ENCODE data around the gene TNS1. TPM values are rescaled to one million over a fixed set of nuclear protein-coding genes. Genes with fewer than 3 reads are reported as not detected.

TNS1 gene
- polyA plus RNA-seq, 1 donor from 2014 or later: not detected

GRCh38 chr2:218033590-218034496 is 31.0 kb upstream of the TNS1 start:
- H3K4me3 Mint-ChIP-seq: peak overlapping the region in 3 of 4 donors; percentile 45 to 85 (median 79)
- H3K27me3 Mint-ChIP-seq: peaks cover 4% of the 10 kb centered on the region
- H3K36me3 Mint-ChIP-seq: no peaks in the 10 kb centered on the region
- H3K4me1 Mint-ChIP-seq: peaks cover 0 to 5% (median 4%) of the 10 kb centered on the region in 3 donors
- no peaks in the 10 kb centered on the region for H3K9me3 Mint-ChIP-seq
- H3K27ac Mint-ChIP-seq: peak overlapping the region in 1 of 3 donors; percentile 91

GRCh38 chr2:218033208-218033589 is 30.4 kb upstream of the TNS1 start:
- H3K4me3 Mint-ChIP-seq: no peak overlapping the region

DNA sequence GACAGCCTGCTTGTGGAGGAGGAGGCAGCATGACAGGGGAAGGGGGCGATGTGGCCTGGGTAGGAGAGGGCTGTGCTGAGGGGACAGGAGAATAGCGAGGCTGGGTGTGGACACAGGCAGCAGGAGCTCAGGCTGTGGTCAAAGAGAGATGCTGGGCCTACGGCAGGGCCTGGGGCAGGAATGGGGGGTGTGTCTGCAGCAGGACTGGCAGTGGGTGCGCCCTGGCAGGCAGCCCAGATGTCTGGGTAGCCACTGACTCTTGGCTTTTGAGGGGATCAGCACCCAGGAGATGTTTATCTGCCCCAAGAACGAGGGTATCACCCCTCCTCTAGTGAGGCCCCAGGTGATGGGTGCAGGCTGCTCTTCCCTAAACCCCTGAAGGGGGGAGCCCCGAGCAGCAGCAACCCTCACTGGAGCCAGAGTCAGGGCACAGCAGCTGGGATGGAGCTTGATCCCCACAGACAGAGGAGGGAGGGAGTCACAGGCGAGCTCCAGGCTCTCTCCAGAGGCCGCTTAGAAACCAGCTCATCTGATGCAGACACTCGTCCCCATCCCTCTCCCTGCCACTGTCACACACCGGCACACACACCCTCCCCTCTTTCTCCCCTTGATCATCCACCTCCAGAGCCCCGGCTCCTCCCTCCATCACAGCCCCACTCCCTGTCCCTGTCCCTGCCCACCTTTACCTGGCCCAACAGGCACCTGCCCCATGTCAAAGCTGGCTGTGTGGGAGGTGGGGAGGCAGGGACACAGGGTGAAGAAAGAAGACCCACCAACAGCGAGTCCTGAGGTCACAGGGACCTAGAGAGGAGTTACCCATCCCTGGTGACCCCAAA is 29.8 kb upstream of the TNS1 start:
- H3K27me3 Mint-ChIP-seq: peaks cover 4% of the 10 kb centered on the region
- no peak overlapping the region for H3K4me3 Mint-ChIP-seq
- no peaks in the 10 kb centered on the region for H3K36me3 Mint-ChIP-seq
- peaks cover 0 to 5% (median 4%) of the 10 kb centered on the region in 3 donors for H3K4me1 Mint-ChIP-seq
- H3K9me3 Mint-ChIP-seq: no peaks in the 10 kb centered on the region
- H3K27ac Mint-ChIP-seq: no peak overlapping the region

More at GRCh38 chr2:218033208-218033589, 30.4 kb upstream of the TNS1 start:
- H3K36me3 Mint-ChIP-seq: no peaks in the 10 kb centered on the region
- no peaks in the 10 kb centered on the region for H3K9me3 Mint-ChIP-seq
- H3K27me3 Mint-ChIP-seq: peaks cover 4% of the 10 kb centered on the region
- no peak overlapping the region for H3K27ac Mint-ChIP-seq
- peaks cover 0 to 5% (median 4%) of the 10 kb centered on the region in 3 donors for H3K4me1 Mint-ChIP-seq

- Mint-ChIP-seq H3K27ac (no peak overlapping the region), H3K4me3 (no peak overlapping the region), H3K4me1 (peaks cover 0 to 5% (median 4%) of the 10 kb centered on the region in 3 donors), H3K9me3 (no peaks in the 10 kb centered on the region), H3K27me3 (peaks cover 4% of the 10 kb centered on the region), H3K36me3 (no peaks in the 10 kb centered on the region)
Observed at GRCh38 chr2:218031771-218032257, 29.0 kb upstream of the TNS1 start.

- Mint-ChIP-seq H3K4me1 (peaks cover 0 to 5% (median 4%) of the 10 kb centered on the region in 3 donors), H3K36me3 (no peaks in the 10 kb centered on the region), H3K27ac (no peak overlapping the region), H3K27me3 (no peaks in the 10 kb centered on the region), H3K9me3 (no peaks in the 10 kb centered on the region), H3K4me3 (no peak overlapping the region)
Observed at GRCh38 chr2:218031261-218031660, 28.5 kb upstream of the TNS1 start.

GRCh38 chr2:218030409-218031195 is 27.8 kb upstream of the TNS1 start:
- no peak overlapping the region for H3K27ac Mint-ChIP-seq
- H3K4me3 Mint-ChIP-seq: no peak overlapping the region
- no peaks in the 10 kb centered on the region for H3K27me3 Mint-ChIP-seq
- no peaks in the 10 kb centered on the region for H3K9me3 Mint-ChIP-seq
- H3K4me1 Mint-ChIP-seq: peaks cover 0 to 5% (median 4%) of the 10 kb centered on the region in 3 donors
- no peaks in the 10 kb centered on the region for H3K36me3 Mint-ChIP-seq

- H3K9me3 Mint-ChIP-seq: no peaks in the 10 kb centered on the region
- H3K27ac Mint-ChIP-seq: no peak overlapping the region
- H3K4me1 Mint-ChIP-seq: peaks cover 0 to 4% (median 3%) of the 10 kb centered on the region in 3 donors
- H3K4me3 Mint-ChIP-seq: no peak overlapping the region
- H3K36me3 Mint-ChIP-seq: peaks cover 2% of the 10 kb centered on the region
- H3K27me3 Mint-ChIP-seq: no peaks in the 10 kb centered on the region
Observed at GRCh38 chr2:218029366-218030360, 26.9 kb upstream of the TNS1 start.

GRCh38 chr2:218028562-218029348 is 26.0 kb upstream of the TNS1 start:
- Mint-ChIP-seq H3K4me3 (no peak overlapping the region), H3K27me3 (no peaks in the 10 kb centered on the region), H3K27ac (no peak overlapping the region), H3K36me3 (peaks cover 2% of the 10 kb centered on the region), H3K4me1 (no peaks in the 10 kb centered on the region), H3K9me3 (no peaks in the 10 kb centered on the region)

DNA sequence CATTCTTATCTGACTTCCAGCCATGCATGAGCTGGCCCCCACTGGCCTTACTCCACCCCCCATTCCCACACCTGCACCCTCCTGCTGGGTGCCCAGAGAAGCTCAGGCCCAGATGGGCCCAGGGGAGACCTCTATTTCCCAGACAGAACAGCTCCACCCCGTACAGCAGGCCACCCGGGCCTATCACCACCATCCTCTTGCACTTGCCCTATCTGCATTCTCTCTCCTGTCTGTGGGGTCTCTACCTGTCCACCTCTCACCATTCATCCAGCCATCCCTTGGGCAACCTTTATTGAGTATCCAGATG is 25.3 kb upstream of the TNS1 start:
- H3K9me3 Mint-ChIP-seq: no peaks in the 10 kb centered on the region
- peak overlapping the region in 1 of 3 donors; percentile 58 for H3K27ac Mint-ChIP-seq
- no peaks in the 10 kb centered on the region for H3K4me1 Mint-ChIP-seq
- H3K4me3 Mint-ChIP-seq: no peak overlapping the region
- no peaks in the 10 kb centered on the region for H3K27me3 Mint-ChIP-seq
- H3K36me3 Mint-ChIP-seq: peaks cover 2% of the 10 kb centered on the region

DNA sequence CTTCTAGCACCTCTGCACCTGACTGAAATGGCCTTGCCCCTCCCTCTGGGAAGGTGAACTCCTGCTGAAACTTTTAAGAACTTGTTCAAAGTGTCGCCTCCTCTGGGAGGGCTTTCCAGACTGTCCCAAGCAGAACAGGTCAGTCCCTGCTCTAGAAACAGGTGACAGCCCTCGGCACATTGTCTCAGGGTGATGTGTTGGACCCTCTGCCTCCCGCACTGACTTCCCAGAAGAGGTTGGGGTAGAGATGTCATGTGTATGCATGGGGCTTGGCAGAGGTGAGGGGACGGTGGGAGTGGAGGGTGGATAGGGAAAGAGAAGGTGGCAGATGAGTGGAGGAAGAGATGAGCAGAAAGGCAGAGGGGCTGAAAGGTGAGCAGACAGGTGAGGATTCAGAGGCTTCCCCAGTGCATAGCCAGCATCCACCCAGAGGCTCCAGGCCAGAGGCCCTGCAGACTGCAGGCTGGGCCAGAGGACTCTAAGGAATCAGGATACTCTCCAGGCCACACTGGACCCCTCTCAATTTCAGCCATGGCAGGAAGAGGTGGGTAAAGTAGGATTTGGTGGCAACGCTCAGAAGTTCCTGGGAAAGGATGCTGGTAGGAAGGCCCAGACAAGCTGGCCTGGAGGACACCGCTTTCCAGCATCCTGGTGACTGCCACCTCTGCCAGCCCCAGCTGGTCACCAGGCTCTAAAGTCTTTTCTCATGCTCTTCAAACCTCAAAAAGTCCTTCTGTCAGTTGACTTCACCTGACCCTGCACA is 24.8 kb upstream of the TNS1 start:
- Mint-ChIP-seq H3K27me3 (no peaks in the 10 kb centered on the region), H3K4me3 (no peak overlapping the region), H3K9me3 (no peaks in the 10 kb centered on the region), H3K4me1 (no peaks in the 10 kb centered on the region), H3K36me3 (peaks cover 2% of the 10 kb centered on the region), H3K27ac (peak overlapping the region in 1 of 3 donors; percentile 58)

DNA sequence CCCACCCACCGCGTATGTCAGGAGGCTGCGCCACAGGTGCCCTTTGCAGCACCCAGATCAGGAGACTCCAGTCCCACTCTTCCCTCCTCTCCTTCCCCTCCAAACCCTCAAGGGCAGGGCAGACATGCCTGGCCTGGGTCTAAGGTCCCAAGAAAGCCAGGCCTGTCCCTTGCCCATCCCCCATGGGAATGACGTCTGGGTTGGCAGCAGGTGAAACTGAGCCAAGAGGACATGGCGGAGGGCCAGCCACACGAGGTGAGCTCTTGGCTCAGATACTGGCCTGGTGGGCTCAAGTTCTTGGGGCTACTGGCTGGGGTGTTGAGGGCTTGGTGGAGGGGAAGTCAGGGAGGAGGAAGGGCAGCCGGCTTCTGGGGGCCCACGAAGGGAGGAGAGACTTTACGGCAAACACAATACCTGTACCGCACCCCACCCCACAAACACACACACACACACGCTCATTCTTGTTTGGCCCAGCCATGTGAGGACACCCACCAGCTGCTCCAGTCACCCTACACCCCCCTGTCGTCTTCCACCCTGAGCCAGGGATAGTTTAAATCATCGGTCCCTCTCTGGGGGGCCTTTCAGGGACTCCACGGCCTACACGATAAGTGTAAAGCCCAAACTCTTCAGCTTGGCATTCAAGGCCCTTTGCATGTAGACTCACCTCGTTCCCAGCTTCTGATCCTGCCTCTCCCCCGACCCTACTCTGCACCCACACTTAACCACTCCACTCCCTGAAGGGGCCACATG is 24.1 kb upstream of the TNS1 start:
- Mint-ChIP-seq H3K4me1 (no peaks in the 10 kb centered on the region), H3K9me3 (no peaks in the 10 kb centered on the region), H3K27me3 (no peaks in the 10 kb centered on the region), H3K36me3 (peaks cover 2% of the 10 kb centered on the region), H3K27ac (no peak overlapping the region), H3K4me3 (no peak overlapping the region)

GRCh38 chr2:218026244-218026643 is 23.4 kb upstream of the TNS1 start:
- Mint-ChIP-seq H3K27ac (no peak overlapping the region), H3K27me3 (no peaks in the 10 kb centered on the region), H3K36me3 (peaks cover 2% of the 10 kb centered on the region), H3K4me1 (no peaks in the 10 kb centered on the region), H3K4me3 (no peak overlapping the region), H3K9me3 (no peaks in the 10 kb centered on the region)
